Measurements from ENCODE around the gene ITGB8. TPM values are rescaled to one million over a fixed set of nuclear protein-coding genes. Genes with fewer than 3 reads are reported as not detected.

ITGB8 gene
- total RNA-seq = 10.5 and 13.8 TPM in 2 replicates

- Histone ChIP-seq H3K27me3 (ENCODE audit: control insufficient read depth, insufficient read depth, low read length) (no peaks in the 10 kb centered on the region), H3K4me3 (ENCODE audit: low read depth, low read length) (peak within 1 kb of the TSS; percentile 88), H3K36me3 (ENCODE audit: control insufficient read depth, insufficient read depth, low read length) (no peaks in the 10 kb centered on the region)
- peak; percentile 6 for TF ChIP-seq CTCF (IDR thresholded peaks at IDR 0.05; ENCODE audit: insufficient read depth, low read length, severe bottlenecking)
- FAIRE-seq = no peak
- DNase-seq (ENCODE audit: low read depth) = peak; percentile 95
Observed at GRCh38 chr7:20330239-20330927, at the start of gene ITGB8. Gene ITGB8, plus strand, starts transcription at chr7:20330900. Its CDS starts 907 bp downstream, at chr7:20331807.

- no peak for TF ChIP-seq CTCF (IDR thresholded peaks at IDR 0.05; ENCODE audit: insufficient read depth, low read length, severe bottlenecking)
- no peak for FAIRE-seq
- peak; percentile 36 for DNase-seq (ENCODE audit: low read depth)
- no peaks in the 10 kb centered on the region for H3K27me3 ChIP-seq (ENCODE audit: control insufficient read depth, insufficient read depth, low read length)
- H3K36me3 ChIP-seq (ENCODE audit: control insufficient read depth, insufficient read depth, low read length) = no peaks in the 10 kb centered on the region
- H3K4me3 ChIP-seq (ENCODE audit: low read depth, low read length) = no peak overlapping the region
Observed at GRCh38 chr7:20282959-20283358, 47.7 kb upstream of the ITGB8 start.

- no peak for DNase-seq (ENCODE audit: low read depth)
- no peak for FAIRE-seq
Observed at GRCh38 chr7:20283385-20283784, 47.3 kb upstream of the ITGB8 start.

GRCh38 chr7:20284003-20284770, 46.5 kb upstream of the ITGB8 start:
- FAIRE-seq (no peak), DNase-seq (ENCODE audit: low read depth) (no peak)
- no peak for TF ChIP-seq CTCF (IDR thresholded peaks at IDR 0.05; ENCODE audit: insufficient read depth, low read length, severe bottlenecking)
- Histone ChIP-seq H3K27me3 (ENCODE audit: control insufficient read depth, insufficient read depth, low read length) (no peaks in the 10 kb centered on the region), H3K36me3 (ENCODE audit: control insufficient read depth, insufficient read depth, low read length) (no peaks in the 10 kb centered on the region), H3K4me3 (ENCODE audit: low read depth, low read length) (no peak overlapping the region)

More at GRCh38 chr7:20283385-20283784, 47.3 kb upstream of the ITGB8 start:
- Histone ChIP-seq H3K36me3 (ENCODE audit: control insufficient read depth, insufficient read depth, low read length) (no peaks in the 10 kb centered on the region), H3K27me3 (ENCODE audit: control insufficient read depth, insufficient read depth, low read length) (no peaks in the 10 kb centered on the region), H3K4me3 (ENCODE audit: low read depth, low read length) (no peak overlapping the region)
- TF ChIP-seq CTCF (IDR thresholded peaks at IDR 0.05; ENCODE audit: insufficient read depth, low read length, severe bottlenecking) = no peak

GRCh38 chr7:20284771-20285143, 45.9 kb upstream of the ITGB8 start:
- Histone ChIP-seq H3K4me3 (ENCODE audit: low read depth, low read length) (no peak overlapping the region), H3K36me3 (ENCODE audit: control insufficient read depth, insufficient read depth, low read length) (no peaks in the 10 kb centered on the region), H3K27me3 (ENCODE audit: control insufficient read depth, insufficient read depth, low read length) (no peaks in the 10 kb centered on the region)
- no peak for FAIRE-seq
- peak; percentile 73 for DNase-seq (ENCODE audit: low read depth)
- no peak for TF ChIP-seq CTCF (IDR thresholded peaks at IDR 0.05; ENCODE audit: insufficient read depth, low read length, severe bottlenecking)
